H1 (cell line): ENCODE measurements around the gene ATF3. TPM values are rescaled to one million over a fixed set of nuclear protein-coding genes. Genes with fewer than 3 reads are reported as not detected.
A peak's percentile ranks its signal among the peaks of the same experiment; 100 is the strongest.

Source experiments
- ASH2L ChIP-seq: fragments of 200-600, 300-600 bp; sonication (generic); IDR thresholded peaks from one replicate; pipeline ENCODE4 v1.7.1; 2017; ENCODE audit warnings: low read length
- ATF3 ChIP-seq: IDR thresholded peaks from 2 replicates; pipeline ENCODE4 v1.6.1; 2011; ENCODE audit warnings: low read depth, mild to moderate bottlenecking, low read length; ENCODE audit not compliant: insufficient read depth
- BRCA1 ChIP-seq: IDR thresholded peaks from 2 replicates; pipeline ENCODE4 v1.6.1; 2012; ENCODE audit warnings: low read depth, low read length, improper control_type of control experiment
- CBX8 ChIP-seq: fragments of 300-800, 300-1000 bp; sonication (generic); IDR thresholded peaks from 2 replicates; pipeline ENCODE4 v1.7.1; 2016; ENCODE audit warnings: low read depth, low read length, borderline replicate concordance
- CEBPB ChIP-seq: IDR thresholded peaks from 2 replicates; pipeline ENCODE4 v1.6.1; 2012; ENCODE audit warnings: low read depth, low read length
- EGR1 ChIP-seq: IDR thresholded peaks from 2 replicates; pipeline ENCODE4 v1.6.1; 2011; ENCODE audit warnings: low read depth, low read length, borderline replicate concordance
- EP300 ChIP-seq, 2 experiments: IDR thresholded peaks; 1 replicate in 1 of 2; 2 replicates in 1 of 2; pipeline ENCODE4 v1.6.1; 2011 to 2012; ENCODE audit warnings: low read depth in 2 of 2, low read length in 2 of 2, mild to moderate bottlenecking in 2 of 2, borderline replicate concordance in 1 of 2, inconsistent platforms in 1 of 2, moderate library complexity in 1 of 2
- JUN ChIP-seq: IDR thresholded peaks from 2 replicates; pipeline ENCODE4 v1.6.1; 2011; ENCODE audit warnings: low read depth, mild to moderate bottlenecking, improper control_type of control experiment, low read length
- JUND ChIP-seq: IDR thresholded peaks from 2 replicates; pipeline ENCODE4 v1.6.1; 2011; ENCODE audit warnings: mild to moderate bottlenecking, improper control_type of control experiment, low read length
- POLR2AphosphoS5 ChIP-seq: IDR thresholded peaks from 2 replicates; pipeline ENCODE4 v1.6.1; 2011; ENCODE audit warnings: low read depth, low read length
- TAF1 ChIP-seq: IDR thresholded peaks from 2 replicates; pipeline ENCODE4 v1.6.1; 2011; ENCODE audit warnings: mild to moderate bottlenecking, low read depth, low read length
- TAF7 ChIP-seq: optimal IDR thresholded peaks from 2 replicates; pipeline ENCODE3; 2011; ENCODE audit warnings: low read depth, mild to moderate bottlenecking, inconsistent platforms, low read length, moderate library complexity, borderline replicate concordance
- polyA plus RNA-seq, 7 experiments: library from polyadenylated mRNA; depleted of rRNA in 3 of 7; stranded (reverse) in 5 of 7; unstranded in 2 of 7; fragments of >200 nt in 5 of 7; fragments of 200-250 nt in 2 of 7; gene quantifications; 1 replicate in 5 of 7; 2 replicates in 1 of 7; 4 replicates in 1 of 7; pipeline versions ENCODE4 v1.2.1 to v1.2.3, GENCODE V29; 2011 to 2013; ENCODE audit warnings: missing spikeins in 2 of 7, mixed read lengths in 2 of 7
- total RNA-seq: library from RNA; stranded (reverse); fragmentation: NEBNext Ultra II Directional; extraction: Animal tissue kit (Norgen Biotek cat#: 25700); gene quantifications from 2 replicates; pipeline ENCODE4 v1.2.1, GENCODE V29; 2021

The ATF3 gene
- total and polyA plus RNA-seq, 2 of the 8 experiments (the other 6 are each of a cell fraction or from before 2014, with no cell fraction given), result 12.2 to 27.7 TPM

GRCh38 chr1:212630158-212630900 is 21.8 kb downstream of the ATF3 start (continued):
- TF ChIP-seq EP300 (IDR thresholded peaks at IDR 0.05; ENCODE audit: borderline replicate concordance in 1 of 2, low read depth in 2 of 2, low read length in 2 of 2), result no peak
- no peak for TF ChIP-seq JUND
- no peak for TF ChIP-seq CEBPB
- no peak for TF ChIP-seq TAF7
- no peak for TF ChIP-seq TAF1
- no peak for TF ChIP-seq BRCA1
- TF ChIP-seq EGR1, result no peak
- TF ChIP-seq POLR2AphosphoS5, result no peak
- TF ChIP-seq ATF3, result no peak
- no peak for TF ChIP-seq CBX8
- TF ChIP-seq ASH2L, result peak; percentile 26
- no peak for TF ChIP-seq JUN
